ENCODE data around the gene MPPED1.

MPPED1 gene

GRCh38 chr22:43432883-43433415, 21.1 kb downstream of the MPPED1 start:
- no peak for DNase-seq

GRCh38 chr22:43433451-43434274, 21.8 kb downstream of the MPPED1 start:
- no peak for DNase-seq

GRCh38 chr22:43434275-43434927, 22.6 kb downstream of the MPPED1 start:
- DNase-seq: no peak

DNA sequence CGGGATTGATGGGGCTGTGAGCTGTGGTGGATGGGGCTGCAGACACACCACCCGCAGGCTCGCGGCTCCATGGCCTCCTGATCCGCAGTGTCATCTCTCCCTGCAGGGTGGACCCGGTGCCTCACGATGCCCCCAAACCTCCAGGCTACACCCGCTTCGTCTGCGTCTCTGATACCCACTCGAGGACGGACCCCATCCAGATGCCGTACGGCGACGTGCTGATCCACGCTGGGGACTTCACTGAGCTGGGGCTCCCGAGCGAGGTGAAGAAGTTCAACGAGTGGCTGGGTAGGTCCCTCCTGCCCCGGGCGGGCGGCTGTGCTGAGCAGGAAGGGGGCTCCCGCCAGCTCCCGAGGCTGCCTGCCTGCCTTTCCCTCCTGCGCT, 23.1 kb downstream of the MPPED1 start:
- DNase-seq: no peak

GRCh38 chr22:43435851-43436811, 24.3 kb downstream of the MPPED1 start:
- DNase-seq: no peak

GRCh38 chr22:43436868-43437267, 25.1 kb downstream of the MPPED1 start:
- no peak for DNase-seq

- no peak for DNase-seq
Observed at GRCh38 chr22:43437871-43438475, 26.2 kb downstream of the MPPED1 start.

GRCh38 chr22:43438666-43439347, 27.0 kb downstream of the MPPED1 start:
- DNase-seq: no peak

- DNase-seq: no peak
Observed at GRCh38 chr22:43439368-43440103, 27.7 kb downstream of the MPPED1 start.

DNA sequence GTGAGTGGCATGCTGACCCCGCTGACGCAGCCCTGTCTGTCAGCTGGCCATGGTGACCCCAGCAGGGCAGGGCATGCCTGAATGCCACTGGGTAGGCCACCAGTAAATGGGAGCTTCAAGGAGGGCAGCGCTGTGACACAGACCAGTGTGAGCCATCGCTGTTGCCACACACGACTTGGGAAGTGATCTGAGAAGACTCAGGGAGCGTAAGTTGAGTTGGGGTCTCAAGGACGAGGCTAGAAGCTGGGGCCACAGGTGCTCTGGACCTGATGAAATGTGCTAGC, 28.2 kb downstream of the MPPED1 start:
- no peak for DNase-seq

DNA sequence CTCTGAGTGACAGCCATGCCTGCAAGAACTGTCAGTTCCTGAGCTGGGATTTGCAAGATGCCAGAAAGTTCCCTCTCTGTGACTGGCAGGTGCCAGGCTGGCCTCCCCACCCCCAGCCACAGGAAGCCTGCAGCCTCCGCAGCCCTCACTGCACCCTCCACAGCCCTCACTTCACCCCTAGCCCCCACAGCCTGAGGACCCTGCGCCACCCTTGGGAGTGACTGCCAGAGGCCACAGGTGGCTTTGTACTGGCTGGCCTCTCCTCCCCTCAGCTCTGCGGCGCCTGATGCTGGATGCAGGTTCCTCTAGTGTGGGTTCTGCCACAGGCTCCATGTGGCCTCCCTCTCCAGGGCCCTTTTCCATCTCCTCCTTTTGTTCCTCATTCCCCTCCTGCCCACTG, 28.7 kb downstream of the MPPED1 start:
- no peak for DNase-seq

DNA sequence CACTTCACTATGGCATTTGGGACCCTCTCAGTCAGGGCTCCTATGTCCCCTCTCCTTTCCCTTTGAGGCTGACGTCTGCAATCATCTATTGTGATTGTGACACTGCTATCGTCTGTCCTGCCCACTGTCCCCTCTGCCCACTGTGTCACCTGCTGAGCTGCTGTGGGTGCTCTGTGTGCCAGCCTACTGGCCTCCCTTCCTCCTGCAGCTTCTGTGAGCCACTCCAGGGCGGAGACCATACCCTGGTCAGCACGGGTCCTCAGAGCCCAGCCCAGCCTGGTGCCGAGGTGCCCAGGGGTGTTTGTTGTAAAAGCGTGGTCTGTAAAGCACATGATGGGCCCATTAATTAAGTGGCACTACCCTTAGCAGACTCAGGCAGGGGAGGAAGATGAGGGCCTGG, 29.4 kb downstream of the MPPED1 start:
- no peak for DNase-seq

- DNase-seq: no peak
Observed at GRCh38 chr22:43441751-43442150, 29.9 kb downstream of the MPPED1 start.

DNA sequence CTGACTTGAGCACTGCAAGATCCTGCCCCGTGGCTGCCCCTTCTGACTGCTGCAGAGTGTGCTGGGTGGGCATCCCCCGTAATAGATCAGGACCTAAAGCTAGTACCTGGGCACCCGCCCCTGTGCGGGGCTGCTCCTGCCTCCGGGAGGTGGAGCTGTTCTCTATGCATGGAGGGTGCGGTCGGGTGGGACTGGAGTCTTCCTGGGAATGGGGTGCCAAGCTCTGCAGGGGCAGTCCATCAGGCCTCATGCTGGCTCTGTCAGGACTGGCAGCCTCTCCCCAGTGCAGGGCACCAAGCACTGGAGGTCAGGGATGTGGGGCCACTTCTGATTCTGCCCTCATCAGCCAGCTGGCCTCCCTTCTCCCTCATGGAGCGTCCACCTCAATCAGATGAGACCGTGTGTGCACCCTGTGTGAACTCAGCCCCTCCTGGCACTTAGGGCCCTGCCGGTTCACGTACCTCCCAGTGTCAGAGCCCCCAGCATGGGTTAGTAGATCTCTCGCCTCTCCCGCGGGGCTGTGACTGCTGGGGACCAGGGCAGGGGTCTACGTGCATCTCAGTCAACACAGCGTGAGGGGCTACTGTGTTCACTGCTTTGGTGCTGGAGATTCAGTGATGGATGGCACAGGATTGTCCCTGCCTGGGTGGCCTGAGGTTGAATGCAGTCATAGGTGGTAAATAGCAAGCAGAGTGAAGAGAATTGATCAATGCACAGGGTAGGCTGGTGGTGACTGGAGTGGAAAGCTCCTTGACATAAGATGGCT, 30.8 kb downstream of the MPPED1 start:
- DNase-seq: no peak

GRCh38 chr22:43443152-43443471, 31.3 kb downstream of the MPPED1 start:
- DNase-seq: no peak

DNA sequence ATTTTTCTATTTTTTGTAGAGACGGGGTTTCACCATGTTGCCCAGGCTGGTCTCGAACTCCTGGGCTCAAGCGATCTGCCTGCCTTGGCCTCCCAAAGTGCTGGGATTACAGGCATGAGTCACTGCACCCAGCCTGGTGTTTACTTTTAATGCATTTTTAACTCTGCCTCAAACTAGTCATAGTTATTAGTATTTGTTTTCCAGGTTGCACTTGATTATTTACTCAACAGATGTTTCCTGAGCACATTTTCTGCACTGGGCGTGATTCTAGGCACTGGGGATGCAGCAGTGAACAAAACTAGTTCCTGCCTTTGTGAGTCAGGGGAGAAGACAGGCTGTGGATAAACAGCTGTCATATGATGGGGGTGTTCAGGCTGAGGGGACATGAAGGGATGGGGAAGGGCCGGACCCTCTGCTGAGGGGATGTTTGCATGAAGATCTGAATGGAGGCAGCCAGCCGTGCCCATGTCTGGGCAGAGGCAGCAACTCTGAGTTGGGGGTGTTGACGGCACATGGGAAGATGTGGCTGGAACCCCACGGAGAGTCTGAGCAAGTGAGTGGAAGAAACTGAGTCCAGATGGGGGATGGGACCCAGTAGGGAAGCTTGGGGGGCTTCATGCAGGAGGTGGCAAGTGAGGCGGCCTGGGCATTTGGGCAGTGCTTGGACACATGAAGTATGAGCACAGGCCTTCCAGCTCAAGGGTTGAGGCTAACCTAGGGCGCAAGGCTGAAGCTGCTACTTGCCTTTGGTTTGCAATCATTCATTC, 34.4 kb downstream of the MPPED1 start:
- DNase-seq: no peak

GRCh38 chr22:43446916-43447315, 35.1 kb downstream of the MPPED1 start:
- no peak for DNase-seq

- no peak for DNase-seq
Observed at GRCh38 chr22:43447380-43447779, 35.6 kb downstream of the MPPED1 start.

DNA sequence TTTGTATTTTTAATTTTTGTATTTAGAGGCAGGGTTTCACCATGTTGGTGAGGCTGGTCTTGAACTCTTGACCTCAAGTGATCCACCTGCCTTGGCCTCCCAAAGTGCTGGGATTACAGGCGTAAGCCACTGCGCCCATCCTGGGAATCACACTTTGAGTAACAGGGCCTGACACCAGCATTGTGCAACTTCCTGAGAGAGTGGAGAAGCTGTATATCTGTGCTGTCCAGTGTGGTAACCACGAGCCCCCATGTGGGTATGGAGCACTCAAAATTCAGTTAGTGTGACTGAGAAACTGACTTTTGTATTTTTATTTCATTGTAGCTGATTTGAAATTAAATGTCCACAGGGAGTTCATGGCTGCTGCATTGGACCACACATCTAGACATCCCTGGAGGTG, 36.2 kb downstream of the MPPED1 start:
- no peak for DNase-seq

DNA sequence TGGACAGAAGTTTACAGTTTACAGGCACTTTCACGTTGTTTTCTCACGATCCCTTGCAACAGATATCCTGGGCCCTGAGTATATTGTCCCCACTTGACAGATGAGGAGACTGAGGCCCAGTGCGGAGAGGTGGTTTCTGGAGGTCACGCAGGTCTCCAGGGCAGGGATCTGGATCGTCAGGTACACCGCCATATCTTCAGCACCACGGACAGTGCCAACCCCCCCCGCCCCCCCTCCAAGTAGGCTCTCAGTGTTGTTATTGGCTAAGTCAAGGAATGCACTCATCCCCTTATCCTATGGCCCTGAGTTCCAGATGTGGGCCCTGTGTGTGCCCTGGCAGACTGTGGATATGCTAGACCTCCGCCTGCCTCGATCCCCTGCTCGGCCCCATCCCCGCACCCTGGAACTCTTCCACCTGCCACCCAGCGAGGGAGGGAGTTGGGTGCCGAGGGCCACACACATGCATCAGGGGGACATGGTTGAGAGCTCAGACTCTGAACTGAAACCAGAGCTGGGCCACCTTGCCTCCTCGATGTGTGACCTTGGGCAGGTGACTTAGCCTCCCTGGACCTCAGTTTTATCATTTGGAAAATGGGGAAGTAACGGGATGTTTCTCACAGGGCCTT, 37.5 kb downstream of the MPPED1 start:
- DNase-seq: no peak
